Rectal smooth muscle tissue (tissue), 1 donor: Measurements from ENCODE around the gene FASTK.

Source experiments
- H3K27ac ChIP-seq: one replicate; pipeline ENCODE4 v1.7.0; 2013; ENCODE audit warnings: low read depth, low read length, inconsistent platforms
- H3K27me3 ChIP-seq: one replicate; pipeline ENCODE4 v1.7.0; 2013; ENCODE audit warnings: low read length; ENCODE audit not compliant: control insufficient read depth, insufficient read depth
- H3K36me3 ChIP-seq: one replicate; pipeline ENCODE4 v1.7.0; 2013; ENCODE audit warnings: low read length; ENCODE audit not compliant: control insufficient read depth, insufficient read depth
- H3K4me1 ChIP-seq: one replicate; pipeline ENCODE4 v1.7.0; 2013; ENCODE audit warnings: low read length; ENCODE audit not compliant: control insufficient read depth, insufficient read depth
- H3K4me3 ChIP-seq: one replicate; pipeline ENCODE4 v1.7.0; 2013; ENCODE audit warnings: low read length
- H3K9ac ChIP-seq: one replicate; pipeline ENCODE4 v1.7.0; 2013; ENCODE audit warnings: low read length

FASTK gene

DNA sequence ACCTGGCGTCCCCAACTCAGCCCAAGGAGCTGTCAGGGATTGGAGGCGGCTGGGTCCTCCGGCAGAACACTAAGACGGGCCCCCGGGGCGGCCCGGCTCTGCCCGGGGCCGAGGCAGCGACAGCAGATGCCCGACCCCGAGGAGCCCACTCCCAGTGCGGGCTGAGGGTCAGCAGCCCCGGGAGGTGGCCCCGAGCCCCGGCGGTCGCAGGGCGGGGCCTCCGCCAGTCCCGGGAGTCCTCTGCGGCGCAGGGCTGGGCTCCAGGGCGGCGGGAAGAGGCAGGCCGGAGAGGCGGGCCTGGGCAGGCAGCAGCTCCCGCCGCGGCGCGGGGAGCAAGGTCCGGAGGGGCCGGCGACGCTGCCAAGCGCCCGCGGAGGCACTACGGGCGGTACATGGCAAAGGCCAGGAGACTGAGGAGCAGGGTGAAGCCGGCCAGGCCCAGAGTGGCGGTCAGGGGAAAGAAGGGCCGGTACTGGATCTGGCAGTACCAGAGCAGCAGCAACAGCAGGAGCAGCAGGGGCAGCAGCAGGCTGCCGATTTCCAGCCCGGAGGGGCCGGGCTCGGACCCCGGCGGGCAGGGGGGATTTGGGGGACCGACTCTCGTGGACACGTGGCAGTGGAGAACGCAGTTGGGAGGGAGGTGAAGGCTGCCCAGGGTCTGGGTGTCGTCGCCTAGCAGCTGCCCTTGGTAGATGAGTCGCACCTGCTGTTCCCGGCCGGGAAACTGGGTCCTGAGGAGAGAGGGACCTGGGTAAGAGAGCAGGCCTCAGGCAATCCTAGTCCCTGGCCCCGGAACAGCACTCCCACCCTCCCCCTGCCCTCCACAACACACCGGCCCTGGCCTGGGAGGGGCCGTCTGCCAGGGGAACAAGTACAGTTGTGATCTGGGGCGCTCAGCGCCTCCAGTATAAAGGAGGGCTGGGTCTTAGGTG is 827 bp upstream of the FASTK start:
- peak overlapping the region; percentile 52 for H3K9ac ChIP-seq
- H3K27me3 ChIP-seq = no peaks in the 10 kb centered on the region
- peak overlapping the region; percentile 95 for H3K27ac ChIP-seq
- peak overlapping the region; percentile 76 for H3K4me3 ChIP-seq
- H3K36me3 ChIP-seq = no peaks in the 10 kb centered on the region
- peaks cover 31% of the 10 kb centered on the region for H3K4me1 ChIP-seq

DNA sequence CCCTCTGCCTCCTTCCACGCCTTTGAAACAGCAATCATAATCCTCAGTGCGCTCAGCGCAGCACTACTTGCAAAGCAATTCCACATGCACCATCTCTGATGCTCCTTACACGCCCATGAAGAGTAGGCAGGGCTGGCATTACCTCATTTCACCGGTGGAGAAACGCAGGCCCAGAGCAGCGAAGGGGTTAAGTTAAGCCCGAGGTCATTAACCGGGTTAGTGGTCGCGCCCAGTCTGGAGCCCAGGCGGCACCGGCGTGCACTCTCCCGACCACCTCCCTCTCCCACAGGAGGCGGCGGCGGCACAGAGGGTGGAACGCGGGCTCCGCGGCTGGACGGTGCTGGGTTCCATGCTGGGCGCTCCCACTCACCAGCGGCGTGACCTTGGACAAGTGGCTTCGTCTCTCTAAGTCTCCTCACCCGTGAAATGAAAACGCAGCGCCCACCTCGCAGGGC is 515 bp downstream of the FASTK start:
- Histone ChIP-seq H3K4me3 (peak overlapping the region; percentile 74), H3K27ac (peak overlapping the region; percentile 93), H3K4me1 (peaks cover 25% of the 10 kb centered on the region), H3K9ac (peak overlapping the region; percentile 87), H3K36me3 (peaks cover 10% of the 10 kb centered on the region), H3K27me3 (no peaks in the 10 kb centered on the region)

GRCh38 chr7:151079199-151079910 is 1.3 kb downstream of the FASTK start:
- H3K27ac ChIP-seq = peak overlapping the region; percentile 93

DNA sequence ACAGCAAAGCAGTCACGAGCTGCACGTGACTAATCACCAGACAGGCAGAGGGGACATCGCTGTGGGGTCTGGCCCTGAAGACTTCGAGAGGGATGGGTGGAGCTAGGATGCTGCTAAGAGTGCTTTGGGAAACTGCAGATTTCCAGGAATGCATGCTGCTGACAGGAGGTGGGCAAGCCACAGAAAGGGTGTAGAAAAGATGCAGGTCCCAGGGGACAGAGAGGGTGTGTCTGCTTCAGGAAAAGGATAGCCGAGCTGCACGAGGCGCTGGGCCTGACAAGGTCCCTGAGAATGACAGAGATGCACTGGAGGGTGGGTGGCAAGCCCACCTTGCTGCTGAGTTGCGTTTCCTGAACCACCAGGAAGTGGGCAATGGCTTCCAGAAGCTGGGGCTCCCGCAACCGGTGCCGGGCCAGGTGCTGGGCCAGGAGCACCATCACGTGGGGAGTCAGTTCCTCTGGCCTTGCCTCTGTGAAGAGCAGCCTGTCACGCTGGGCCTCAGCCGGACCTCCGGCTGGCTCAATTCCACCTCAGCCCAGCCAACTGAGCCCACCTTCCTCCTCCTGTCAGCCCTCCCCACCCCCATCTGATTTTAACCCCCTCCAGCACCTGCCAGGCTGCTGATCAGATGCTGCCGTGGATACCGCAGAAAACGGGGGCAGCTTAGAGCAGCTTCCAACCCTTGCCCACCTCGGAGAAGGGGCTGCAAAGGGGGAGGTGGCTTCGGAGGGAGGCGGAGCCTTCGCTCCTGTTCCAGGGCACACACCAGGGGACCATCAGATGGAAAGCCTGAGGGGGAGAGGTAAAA is 2.2 kb downstream of the FASTK start:
- no peak overlapping the region for H3K4me3 ChIP-seq
- H3K27ac ChIP-seq = no peak overlapping the region
- H3K9ac ChIP-seq = no peak overlapping the region
- H3K27me3 ChIP-seq = no peaks in the 10 kb centered on the region
- peaks cover 21% of the 10 kb centered on the region for H3K36me3 ChIP-seq
- peaks cover 25% of the 10 kb centered on the region for H3K4me1 ChIP-seq

More at GRCh38 chr7:151079199-151079910, 1.3 kb downstream of the FASTK start:
- H3K27me3 ChIP-seq = no peaks in the 10 kb centered on the region
- peaks cover 17% of the 10 kb centered on the region for H3K36me3 ChIP-seq
- peaks cover 25% of the 10 kb centered on the region for H3K4me1 ChIP-seq
- peak overlapping the region; percentile 87 for H3K9ac ChIP-seq
- peak overlapping the region; percentile 74 for H3K4me3 ChIP-seq

DNA sequence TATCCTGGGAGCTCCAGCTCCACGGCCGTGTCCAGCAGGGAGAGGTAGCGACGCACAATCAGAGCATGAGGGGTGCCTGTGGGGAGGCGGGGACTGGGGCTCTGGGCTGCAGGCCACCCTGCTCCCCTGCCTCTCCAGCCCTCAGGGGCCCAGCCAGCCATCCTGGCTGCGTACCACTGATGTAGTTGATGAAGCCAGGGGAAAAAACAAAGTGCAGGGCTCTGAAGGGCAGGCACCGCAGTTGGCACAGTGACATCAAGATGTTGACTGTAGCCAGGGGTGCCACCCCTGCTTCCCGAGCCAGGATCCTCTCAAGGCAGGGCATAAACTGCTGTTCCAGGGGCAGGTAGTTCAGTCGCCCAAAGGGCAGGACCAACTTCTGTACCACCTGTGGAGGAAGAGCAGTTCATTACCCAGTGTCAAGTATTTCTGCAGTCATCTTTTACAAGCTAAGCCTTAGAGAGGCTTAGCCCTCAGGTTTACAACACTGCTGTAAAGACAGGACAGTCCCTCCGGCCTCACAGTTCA is 2.8 kb downstream of the FASTK start:
- no peaks in the 10 kb centered on the region for H3K27me3 ChIP-seq
- no peak overlapping the region for H3K9ac ChIP-seq
- H3K27ac ChIP-seq = no peak overlapping the region
- peaks cover 24% of the 10 kb centered on the region for H3K4me1 ChIP-seq
- H3K36me3 ChIP-seq = peaks cover 21% of the 10 kb centered on the region
- no peak overlapping the region for H3K4me3 ChIP-seq

- Histone ChIP-seq H3K9ac (no peak overlapping the region), H3K27ac (no peak overlapping the region), H3K27me3 (no peaks in the 10 kb centered on the region), H3K36me3 (peaks cover 22% of the 10 kb centered on the region), H3K4me3 (no peak overlapping the region), H3K4me1 (peaks cover 18% of the 10 kb centered on the region)
Observed at GRCh38 chr7:151076863-151077704, 3.5 kb downstream of the FASTK start.

GRCh38 chr7:151075978-151076426 is 4.6 kb downstream of the FASTK start:
- peaks cover 31% of the 10 kb centered on the region for H3K36me3 ChIP-seq
- no peak overlapping the region for H3K4me3 ChIP-seq
- peaks cover 10% of the 10 kb centered on the region for H3K4me1 ChIP-seq
- no peaks in the 10 kb centered on the region for H3K27me3 ChIP-seq
- H3K9ac ChIP-seq = no peak overlapping the region
- H3K27ac ChIP-seq = no peak overlapping the region

- no peak overlapping the region for H3K9ac ChIP-seq
- H3K4me1 ChIP-seq = peaks cover 7% of the 10 kb centered on the region
- no peak overlapping the region for H3K4me3 ChIP-seq
- H3K27me3 ChIP-seq = no peaks in the 10 kb centered on the region
- H3K36me3 ChIP-seq = peaks cover 35% of the 10 kb centered on the region
- no peak overlapping the region for H3K27ac ChIP-seq
Observed at GRCh38 chr7:151075662-151075971, 5.0 kb downstream of the FASTK start.

GRCh38 chr7:151074817-151075661 is 5.6 kb downstream of the FASTK start:
- Histone ChIP-seq H3K4me3 (no peak overlapping the region), H3K4me1 (peaks cover 7% of the 10 kb centered on the region), H3K9ac (no peak overlapping the region), H3K27ac (no peak overlapping the region), H3K36me3 (peaks cover 40% of the 10 kb centered on the region), H3K27me3 (no peaks in the 10 kb centered on the region)

GRCh38 chr7:151073990-151074389 is 6.6 kb downstream of the FASTK start:
- peaks cover 44% of the 10 kb centered on the region for H3K36me3 ChIP-seq
- H3K9ac ChIP-seq = no peak overlapping the region
- no peak overlapping the region for H3K27ac ChIP-seq
- no peaks in the 10 kb centered on the region for H3K27me3 ChIP-seq
- no peak overlapping the region for H3K4me3 ChIP-seq
- no peaks in the 10 kb centered on the region for H3K4me1 ChIP-seq
